SK-N-SH (cell line): Measurements from ENCODE around the gene PLXNA4.

Experiments used
- CTCF ChIP-seq: fragments of 200-600 bp; sonication (generic); IDR thresholded peaks from 2 replicates; pipeline ENCODE4 v1.6.1; 2017; ENCODE audit warnings: antibody characterized with exemption, mild to moderate bottlenecking, moderate library complexity
- ELF1 ChIP-seq: IDR thresholded peaks from 2 replicates; pipeline ENCODE4 v1.4.0; 2012
- EZH2phosphoT487 ChIP-seq: fragments of 200-600 bp; sonication (generic); IDR thresholded peaks from 2 replicates; pipeline ENCODE4 v1.6.1; 2017; ENCODE audit warnings: low read depth, mixed run types, mild to moderate bottlenecking, antibody characterized with exemption, moderate library complexity, borderline replicate concordance
- GATA2 ChIP-seq: sonication (generic); formaldehyde crosslinking; IDR thresholded peaks from 2 replicates; pipeline ENCODE4 v1.5.0; 2020; ENCODE audit warnings: mild to moderate bottlenecking, missing genetic modification reagents
- JUND ChIP-seq: IDR thresholded peaks from 2 replicates; pipeline ENCODE4 v1.4.0; 2012
- NFIC ChIP-seq: IDR thresholded peaks from 2 replicates; pipeline ENCODE4 v1.4.0; 2012; ENCODE audit warnings: borderline replicate concordance
- NRF1 ChIP-seq: IDR thresholded peaks from 2 replicates; pipeline ENCODE4 v1.6.1; 2012; ENCODE audit warnings: low read depth, mild to moderate bottlenecking, low read length
- POLR2AphosphoS5 ChIP-seq: IDR thresholded peaks from 2 replicates; pipeline ENCODE4 v1.6.1; 2012; ENCODE audit warnings: low read depth, low read length
- REST ChIP-seq: IDR thresholded peaks from 2 replicates; pipeline ENCODE4 v1.6.1; 2012; ENCODE audit warnings: mild to moderate bottlenecking, low read depth, low read length, moderate library complexity
- RFX5 ChIP-seq: IDR thresholded peaks from 2 replicates; pipeline ENCODE4 v1.6.1; 2012; ENCODE audit warnings: mild to moderate bottlenecking, improper control_type of control experiment, low read length
- SIN3A ChIP-seq: IDR thresholded peaks from 2 replicates; pipeline ENCODE4 v1.6.1; 2012; ENCODE audit warnings: low read depth, mild to moderate bottlenecking, low read length, moderate library complexity, borderline replicate concordance
- SMC3 ChIP-seq: IDR thresholded peaks from 2 replicates; pipeline ENCODE4 v1.6.1; 2012; ENCODE audit warnings: low read depth, low read length, improper control_type of control experiment
- TAF1 ChIP-seq: IDR thresholded peaks from 2 replicates; pipeline ENCODE4 v1.6.1; 2012; ENCODE audit warnings: low read depth, mild to moderate bottlenecking, low read length, moderate library complexity, borderline replicate concordance
- TEAD4 ChIP-seq: IDR thresholded peaks from 2 replicates; pipeline ENCODE4 v1.4.0; 2012; ENCODE audit warnings: mild to moderate bottlenecking, borderline replicate concordance; ENCODE audit not compliant: insufficient read depth

GRCh38 chr7:132261327-132262159 lies 314.7 kb downstream of the PLXNA4 start:
- TF ChIP-seq CTCF (no peak), NFIC (no peak), NRF1 (no peak), TEAD4 (no peak), RFX5 (no peak), TAF1 (no peak), EZH2phosphoT487 (no peak), SMC3 (no peak), SIN3A (no peak), JUND (no peak), GATA2 (CRISPR knock-in tag) (0 out of 2 replicates have a peak, but pooled peaks have one; percentile 18), ELF1 (no peak), REST (no peak), POLR2AphosphoS5 (no peak)
